ENCODE results near the gene KIF9.

GRCh38 chr3:47318916-47319315 lies 36.3 kb upstream of the KIF9 start:
- TF ChIP-seq CTCF (conservative IDR thresholded peaks at IDR 0.05), result no peak
- TF ChIP-seq ZFX (IDR thresholded peaks at IDR 0.05), result no peak

Measured in C4-2B (cell line).